Activated T-cell treated with anti-CD3 and anti-CD28 coated beads, Interleukin-2, amount 50 U/mL, for 72 hours (primary cell): Measurements from ENCODE around the gene CDC7. TPM values are rescaled to one million over a fixed set of nuclear protein-coding genes. Genes with fewer than 3 reads are reported as not detected.

ENCODE experiments used
- total RNA-seq, 2 donors: library from RNA; stranded (reverse); gene quantifications; one replicate each; pipeline ENCODE4 v1.2.3, GENCODE V29; 2022

CDC7 gene
- total RNA-seq, 2 donors from 2014 or later = 39.0 to 45.3 TPM

Other genes starting within 250 kb of the CDC7 start
- gene HFM1, start 96.0 kb upstream of the CDC7 start, total RNA-seq = not detected